Measurements from ENCODE around the gene PDLIM4. TPM values are rescaled to one million over a fixed set of nuclear protein-coding genes. Genes with fewer than 3 reads are reported as not detected.

Gene PDLIM4
- total RNA-seq, 2 donors from 2014 or later, result not detected

DNA sequence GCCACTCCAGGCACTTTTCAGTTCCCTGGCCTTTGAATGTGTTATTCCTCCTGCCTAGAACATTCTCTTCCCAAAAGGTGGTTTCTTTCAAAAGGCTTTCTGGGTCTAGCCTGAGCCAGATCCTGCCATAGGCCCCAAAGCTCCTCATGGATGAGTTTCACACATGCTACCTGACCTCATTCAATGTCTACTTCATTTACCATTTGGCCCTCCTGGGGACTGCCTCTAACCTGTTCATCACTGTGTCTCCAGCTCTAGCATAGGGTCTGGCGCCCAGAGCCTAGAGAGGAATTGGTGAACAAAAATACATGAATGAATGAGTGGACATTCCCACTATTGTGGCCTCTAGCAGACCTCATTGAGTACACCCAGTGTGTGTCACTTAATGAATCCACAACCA is 24.4 kb upstream of the PDLIM4 start:
- no peak for ATAC-seq
- H3K9me3 ChIP-seq (ENCODE audit: control insufficient read depth, low read length, poor library complexity, severe bottlenecking), result no peaks in the 10 kb centered on the region
- Mint-ChIP-seq H3K4me1 (peaks cover 17% of the 10 kb centered on the region), H3K4me3 (no peak overlapping the region), H3K36me3 (ENCODE audit: low read depth) (no peaks in the 10 kb centered on the region), H3K27me3 (peaks cover 22% of the 10 kb centered on the region), H3K27ac (no peak overlapping the region)
- no peak for DNase-seq

DNA sequence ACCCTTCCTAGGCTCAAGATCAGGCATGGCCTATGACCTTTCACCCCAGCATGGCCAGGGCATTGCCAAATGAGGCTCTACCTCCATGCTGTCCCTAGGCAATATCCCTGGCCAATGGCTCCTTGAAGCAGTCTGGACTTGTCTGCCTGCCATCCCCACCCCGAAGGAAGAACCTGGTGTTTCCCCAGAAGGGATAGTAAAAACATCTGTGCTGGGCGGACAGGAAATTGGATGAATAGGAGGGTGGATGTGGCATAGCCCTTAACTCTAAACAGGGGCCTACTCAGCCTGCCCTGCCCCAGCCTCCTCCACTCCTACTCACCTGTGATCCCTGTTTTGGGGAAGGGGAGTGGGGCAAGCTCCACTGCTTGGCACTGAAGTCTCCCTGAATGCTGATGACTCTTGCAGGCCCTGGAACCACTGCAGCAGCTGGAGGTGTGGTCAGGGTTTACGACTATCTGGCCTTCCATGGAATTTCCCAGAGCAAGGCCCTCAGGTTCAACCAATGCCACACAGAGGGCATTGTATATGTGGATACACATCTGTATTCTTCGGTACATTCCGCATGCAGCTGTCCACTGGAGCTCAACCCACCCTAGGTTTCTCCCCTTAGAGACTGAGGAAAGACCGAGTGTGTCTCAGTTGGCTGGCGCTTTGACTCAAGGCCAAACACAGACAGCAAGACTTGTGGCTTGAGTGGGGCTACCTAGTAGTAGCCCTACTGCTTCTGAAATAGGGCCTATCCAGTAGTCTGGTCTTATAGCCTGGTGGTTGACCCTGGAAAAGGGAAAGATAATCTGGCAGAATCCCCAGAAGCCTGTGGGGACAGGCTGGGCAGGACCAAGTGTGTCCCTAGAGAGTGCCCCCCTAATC is 23.4 kb upstream of the PDLIM4 start:
- Mint-ChIP-seq H3K4me1 (peaks cover 15% of the 10 kb centered on the region), H3K36me3 (ENCODE audit: low read depth) (no peaks in the 10 kb centered on the region), H3K27ac (no peak overlapping the region), H3K4me3 (no peak overlapping the region), H3K27me3 (peaks cover 18% of the 10 kb centered on the region)
- ATAC-seq, result no peak
- DNase-seq, result no peak
- no peaks in the 10 kb centered on the region for H3K9me3 ChIP-seq (ENCODE audit: control insufficient read depth, low read length, poor library complexity, severe bottlenecking)

DNA sequence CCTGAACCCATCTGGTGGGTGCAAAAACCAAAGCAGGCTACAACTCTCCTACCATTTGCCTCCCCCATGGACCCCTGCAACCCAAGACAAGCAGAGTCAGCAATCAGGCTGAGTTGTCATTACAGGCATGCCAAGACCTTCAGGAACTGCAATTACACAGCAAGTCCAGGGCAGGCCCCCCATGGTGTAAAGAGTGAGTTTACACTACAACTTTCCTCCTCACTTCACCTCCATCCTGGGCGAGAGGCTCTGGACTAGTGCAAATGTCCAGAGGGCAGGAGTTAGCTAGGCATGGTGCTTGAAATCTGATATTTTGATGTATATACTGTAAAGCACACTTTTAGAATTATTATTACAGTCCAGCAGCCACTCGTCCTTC is 22.8 kb upstream of the PDLIM4 start:
- H3K9me3 ChIP-seq (ENCODE audit: control insufficient read depth, low read length, poor library complexity, severe bottlenecking), result no peaks in the 10 kb centered on the region
- Mint-ChIP-seq H3K27ac (no peak overlapping the region), H3K27me3 (peaks cover 11% of the 10 kb centered on the region), H3K4me1 (peaks cover 10% of the 10 kb centered on the region), H3K4me3 (no peak overlapping the region), H3K36me3 (ENCODE audit: low read depth) (no peaks in the 10 kb centered on the region)
- DNase-seq (no peak), ATAC-seq (no peak)

DNA sequence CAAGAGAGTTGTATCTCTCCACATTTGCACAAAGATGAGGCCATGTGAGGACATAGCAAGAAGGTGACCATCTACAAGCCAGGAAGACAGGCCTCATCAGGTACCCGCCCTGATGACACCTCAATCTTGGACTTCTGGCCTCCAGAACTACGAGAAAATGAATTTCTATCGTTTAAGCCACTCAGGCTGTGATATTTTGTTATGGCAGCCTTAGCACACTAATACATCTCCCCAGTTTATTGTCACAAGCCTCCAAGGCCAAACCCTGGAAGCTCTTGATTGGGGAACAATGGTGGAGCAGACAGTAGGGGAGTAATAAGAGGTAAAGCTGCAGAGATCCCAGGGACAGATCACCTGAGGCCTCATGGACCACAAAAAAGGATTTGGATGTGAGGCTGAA is 22.2 kb upstream of the PDLIM4 start:
- no peaks in the 10 kb centered on the region for H3K9me3 ChIP-seq (ENCODE audit: control insufficient read depth, low read length, poor library complexity, severe bottlenecking)
- no peak overlapping the region for H3K4me3 Mint-ChIP-seq
- H3K4me1 Mint-ChIP-seq, result peaks cover 10% of the 10 kb centered on the region
- DNase-seq, result no peak
- no peak for ATAC-seq
- no peak overlapping the region for H3K27ac Mint-ChIP-seq
- H3K36me3 Mint-ChIP-seq (ENCODE audit: low read depth), result no peaks in the 10 kb centered on the region
- H3K27me3 Mint-ChIP-seq, result peaks cover 7% of the 10 kb centered on the region

DNA sequence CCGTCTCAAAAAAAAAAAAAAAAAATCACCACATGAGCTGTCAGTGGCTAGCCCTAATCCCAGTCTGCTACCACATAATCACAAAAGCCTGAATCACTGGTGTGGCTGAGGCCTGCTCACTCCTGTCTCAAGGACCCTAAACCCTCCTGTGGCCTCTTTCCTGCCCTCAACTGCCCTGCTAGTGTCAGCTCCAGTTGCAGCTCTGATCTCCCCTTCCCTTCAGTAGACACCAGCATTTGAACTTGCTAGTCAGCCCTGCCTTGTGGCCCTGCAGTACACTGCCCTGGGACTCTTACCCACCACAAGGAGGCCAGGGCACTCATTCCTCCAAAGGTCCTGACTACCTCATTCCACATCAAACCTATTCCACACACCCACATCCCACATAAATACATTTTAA is 20.4 kb upstream of the PDLIM4 start:
- H3K36me3 Mint-ChIP-seq (ENCODE audit: low read depth), result no peaks in the 10 kb centered on the region
- H3K27ac Mint-ChIP-seq, result no peak overlapping the region
- ATAC-seq, result no peak
- H3K4me3 Mint-ChIP-seq, result no peak overlapping the region
- no peak for DNase-seq
- peaks cover under 1% of the 10 kb centered on the region for H3K4me1 Mint-ChIP-seq
- H3K9me3 ChIP-seq (ENCODE audit: control insufficient read depth, low read length, poor library complexity, severe bottlenecking), result peaks cover 2% of the 10 kb centered on the region
- H3K27me3 Mint-ChIP-seq, result no peaks in the 10 kb centered on the region

DNA sequence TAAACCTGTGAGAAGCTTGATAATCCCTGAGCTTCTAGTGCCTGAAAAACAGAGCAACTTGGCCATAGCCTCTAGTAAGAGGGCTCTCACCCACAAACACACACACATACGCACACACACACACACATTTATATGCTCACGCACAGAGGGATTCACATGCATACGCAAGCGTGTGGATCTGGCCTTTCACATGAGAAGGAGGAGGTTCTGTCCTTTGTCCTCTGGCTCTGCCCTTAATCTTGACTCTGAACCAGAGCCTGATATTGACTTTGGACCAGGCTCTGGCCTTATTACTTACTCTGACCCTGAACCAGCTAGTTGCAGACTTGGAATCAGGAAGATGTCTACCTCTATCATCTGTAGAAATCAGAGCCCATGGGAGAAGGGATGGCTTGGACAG is 19.8 kb upstream of the PDLIM4 start:
- Mint-ChIP-seq H3K4me1 (no peaks in the 10 kb centered on the region), H3K27me3 (no peaks in the 10 kb centered on the region), H3K4me3 (no peak overlapping the region), H3K36me3 (ENCODE audit: low read depth) (no peaks in the 10 kb centered on the region), H3K27ac (no peak overlapping the region)
- ATAC-seq (no peak), DNase-seq (no peak)
- H3K9me3 ChIP-seq (ENCODE audit: control insufficient read depth, low read length, poor library complexity, severe bottlenecking), result peaks cover 2% of the 10 kb centered on the region

DNA sequence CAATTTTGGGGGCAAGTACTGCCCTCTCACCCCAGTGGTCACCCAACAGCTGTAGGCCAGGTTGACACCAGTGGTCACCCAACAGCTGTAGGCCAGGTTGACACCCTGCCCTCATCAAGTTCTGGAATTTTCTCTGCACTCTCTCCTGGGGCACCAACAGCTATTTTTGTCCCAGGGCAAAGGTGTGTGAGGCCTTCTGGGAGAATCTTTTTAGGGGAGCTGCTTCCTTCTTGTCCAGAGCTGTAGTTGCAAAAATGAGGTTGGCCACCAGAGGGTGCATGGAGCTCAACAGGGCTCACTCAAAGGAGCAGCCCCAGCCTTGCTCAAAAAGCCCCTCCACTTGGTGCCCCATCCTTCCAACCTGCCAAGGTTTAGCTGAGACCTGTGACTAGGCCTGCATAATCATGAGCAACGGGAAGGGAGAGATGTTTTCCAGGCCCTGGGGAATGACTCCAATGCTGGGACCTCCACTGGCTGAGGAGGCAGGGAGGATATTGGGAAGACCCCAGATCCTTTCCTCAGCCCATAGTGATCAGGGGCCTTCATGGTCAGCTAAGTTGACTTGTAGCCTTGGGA is 19.2 kb upstream of the PDLIM4 start:
- Mint-ChIP-seq H3K27me3 (no peaks in the 10 kb centered on the region), H3K27ac (no peak overlapping the region), H3K4me3 (no peak overlapping the region), H3K36me3 (ENCODE audit: low read depth) (no peaks in the 10 kb centered on the region), H3K4me1 (no peaks in the 10 kb centered on the region)
- peaks cover 2% of the 10 kb centered on the region for H3K9me3 ChIP-seq (ENCODE audit: control insufficient read depth, low read length, poor library complexity, severe bottlenecking)
- ATAC-seq (peak; percentile 77), DNase-seq (peak; percentile 24 to 70 (median 31))

DNA sequence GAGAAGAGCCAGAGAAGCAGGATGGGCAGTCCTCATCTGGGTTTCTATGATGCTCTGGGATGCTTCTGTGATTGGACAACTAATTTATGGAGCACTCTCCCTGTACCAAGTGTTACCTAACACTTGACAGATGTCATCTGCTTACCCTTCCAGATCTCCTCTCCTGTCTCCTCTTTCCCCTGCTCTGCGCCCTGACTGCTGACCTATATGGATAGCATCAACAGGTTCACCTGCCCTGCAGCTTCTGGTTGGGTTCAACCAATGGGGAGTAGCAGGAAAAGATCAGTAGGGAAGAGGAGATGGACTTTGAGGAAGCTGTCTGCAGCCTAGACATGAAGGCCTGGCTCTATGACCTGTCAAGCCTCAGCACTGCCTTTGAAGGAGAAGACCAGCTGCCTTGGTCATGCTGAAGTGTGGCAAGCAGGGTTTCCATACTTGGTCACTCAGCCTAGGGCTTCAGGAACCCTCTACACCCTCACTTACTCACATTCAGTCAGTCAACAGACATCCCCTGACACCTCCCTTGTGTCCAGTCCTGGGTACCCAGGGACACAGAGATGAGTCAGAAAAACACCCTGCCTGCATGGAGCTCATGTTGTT is 18.5 kb upstream of the PDLIM4 start:
- no peak for DNase-seq
- H3K4me1 Mint-ChIP-seq, result no peaks in the 10 kb centered on the region
- ATAC-seq, result no peak
- H3K4me3 Mint-ChIP-seq, result no peak overlapping the region
- H3K9me3 ChIP-seq (ENCODE audit: control insufficient read depth, low read length, poor library complexity, severe bottlenecking), result peaks cover 2% of the 10 kb centered on the region
- H3K27ac Mint-ChIP-seq, result no peak overlapping the region
- H3K36me3 Mint-ChIP-seq (ENCODE audit: low read depth), result no peaks in the 10 kb centered on the region
- no peaks in the 10 kb centered on the region for H3K27me3 Mint-ChIP-seq

DNA sequence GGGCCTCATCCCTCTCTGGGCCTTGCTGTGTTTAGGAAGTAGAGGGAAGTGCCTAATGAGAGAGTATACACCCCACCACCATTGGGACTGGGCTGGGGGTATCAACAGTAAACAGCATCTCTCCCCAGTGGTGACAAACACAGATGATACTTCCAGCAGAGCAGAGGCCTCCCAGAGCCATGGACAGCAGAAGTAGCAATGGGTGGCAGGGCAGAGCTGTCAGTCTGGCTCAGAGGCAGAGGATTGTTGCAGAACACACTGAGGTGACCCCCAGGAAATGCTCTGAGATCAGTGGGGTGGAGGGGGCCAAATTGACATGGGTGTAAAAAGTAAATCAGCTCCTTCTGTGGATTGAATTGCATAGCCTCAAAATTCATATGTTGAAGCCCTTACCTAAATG is 17.7 kb upstream of the PDLIM4 start:
- ATAC-seq, result no peak
- H3K9me3 ChIP-seq (ENCODE audit: control insufficient read depth, low read length, poor library complexity, severe bottlenecking), result peaks cover 2% of the 10 kb centered on the region
- Mint-ChIP-seq H3K4me3 (no peak overlapping the region), H3K36me3 (ENCODE audit: low read depth) (no peaks in the 10 kb centered on the region), H3K27ac (no peak overlapping the region), H3K27me3 (no peaks in the 10 kb centered on the region), H3K4me1 (no peaks in the 10 kb centered on the region)
- DNase-seq, result no peak

DNA sequence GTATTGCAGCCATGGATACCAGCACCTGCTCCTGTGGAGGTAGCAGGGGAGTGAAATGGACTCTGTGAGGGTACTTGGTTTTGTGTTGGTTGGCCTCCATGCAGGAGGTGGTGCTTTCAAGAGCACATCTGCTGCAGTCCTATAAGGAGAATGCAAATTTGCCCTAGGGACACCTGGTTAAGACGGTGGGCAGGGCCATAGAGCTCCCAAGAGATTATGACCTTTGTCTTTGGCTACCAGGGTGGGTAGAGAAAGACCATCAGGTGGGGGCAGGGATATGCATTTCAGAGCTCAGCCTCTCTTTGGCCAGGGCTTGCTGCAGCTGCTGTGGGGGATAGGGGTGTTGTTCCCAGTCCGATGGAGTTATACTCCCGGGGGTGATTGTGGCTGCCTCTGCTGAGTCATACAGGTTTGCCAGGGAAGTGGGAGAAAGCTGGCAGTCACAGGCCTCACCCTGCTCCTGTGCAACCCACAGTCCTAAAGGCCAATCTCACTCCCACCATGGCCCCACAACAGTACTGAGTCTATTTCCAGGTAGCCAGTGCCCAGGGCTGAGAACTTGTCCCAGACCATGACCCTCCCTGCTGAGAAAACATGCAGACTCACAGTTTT is 14.0 kb upstream of the PDLIM4 start:
- ATAC-seq (no peak), DNase-seq (no peak)
- H3K4me3 Mint-ChIP-seq, result no peak overlapping the region
- no peaks in the 10 kb centered on the region for H3K27me3 Mint-ChIP-seq
- H3K9me3 ChIP-seq (ENCODE audit: control insufficient read depth, low read length, poor library complexity, severe bottlenecking), result peaks cover 2% of the 10 kb centered on the region
- H3K4me1 Mint-ChIP-seq, result no peaks in the 10 kb centered on the region
- no peak overlapping the region for H3K27ac Mint-ChIP-seq
- H3K36me3 Mint-ChIP-seq (ENCODE audit: low read depth), result no peaks in the 10 kb centered on the region

DNA sequence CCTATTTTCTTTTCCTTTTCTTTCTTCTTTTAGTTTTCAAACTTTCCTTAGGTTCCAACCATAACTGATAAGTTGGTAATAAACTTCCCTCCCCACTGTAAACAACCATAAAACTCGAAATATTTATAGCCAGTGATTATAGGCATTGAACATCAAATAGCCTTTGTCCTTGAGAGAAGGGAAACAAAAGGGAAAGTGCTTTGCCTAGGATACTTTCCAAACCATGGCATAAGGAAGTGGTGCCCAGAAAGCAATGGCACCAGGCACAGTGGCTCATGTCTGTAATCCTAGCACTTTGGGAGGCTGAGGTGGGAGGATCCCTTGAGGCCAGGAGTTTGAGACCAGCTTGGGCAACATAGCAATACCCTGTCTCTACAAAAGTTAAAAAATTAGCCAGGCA is 11.9 kb upstream of the PDLIM4 start:
- no peak for DNase-seq
- Mint-ChIP-seq H3K36me3 (ENCODE audit: low read depth) (no peaks in the 10 kb centered on the region), H3K27ac (no peak overlapping the region), H3K27me3 (no peaks in the 10 kb centered on the region), H3K4me1 (no peaks in the 10 kb centered on the region), H3K4me3 (no peak overlapping the region)
- ATAC-seq, result no peak
- peaks cover 2% of the 10 kb centered on the region for H3K9me3 ChIP-seq (ENCODE audit: control insufficient read depth, low read length, poor library complexity, severe bottlenecking)

DNA sequence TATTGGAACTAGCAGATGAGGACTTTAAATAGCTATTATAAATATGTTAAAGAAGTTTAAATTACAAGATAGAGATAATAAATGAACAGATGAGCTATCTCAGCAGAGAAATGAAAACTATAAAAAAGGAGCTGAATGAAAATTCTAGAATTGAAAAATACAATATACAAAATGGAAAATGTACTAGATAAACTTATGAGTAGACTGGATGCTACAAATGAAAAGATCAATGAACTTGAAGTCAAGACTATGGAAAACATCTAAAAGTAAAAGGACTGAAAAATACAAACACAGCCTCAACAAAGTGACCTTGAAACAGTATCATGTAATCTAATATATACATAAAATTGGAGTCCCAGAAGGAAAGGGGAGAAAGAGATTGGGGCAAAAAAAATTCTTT is 10.7 kb upstream of the PDLIM4 start:
- H3K4me1 Mint-ChIP-seq, result no peaks in the 10 kb centered on the region
- H3K36me3 Mint-ChIP-seq (ENCODE audit: low read depth), result no peaks in the 10 kb centered on the region
- no peak overlapping the region for H3K4me3 Mint-ChIP-seq
- no peak overlapping the region for H3K27ac Mint-ChIP-seq
- ATAC-seq (no peak), DNase-seq (no peak)
- H3K27me3 Mint-ChIP-seq, result no peaks in the 10 kb centered on the region
- H3K9me3 ChIP-seq (ENCODE audit: control insufficient read depth, low read length, poor library complexity, severe bottlenecking), result peaks cover 2% of the 10 kb centered on the region

DNA sequence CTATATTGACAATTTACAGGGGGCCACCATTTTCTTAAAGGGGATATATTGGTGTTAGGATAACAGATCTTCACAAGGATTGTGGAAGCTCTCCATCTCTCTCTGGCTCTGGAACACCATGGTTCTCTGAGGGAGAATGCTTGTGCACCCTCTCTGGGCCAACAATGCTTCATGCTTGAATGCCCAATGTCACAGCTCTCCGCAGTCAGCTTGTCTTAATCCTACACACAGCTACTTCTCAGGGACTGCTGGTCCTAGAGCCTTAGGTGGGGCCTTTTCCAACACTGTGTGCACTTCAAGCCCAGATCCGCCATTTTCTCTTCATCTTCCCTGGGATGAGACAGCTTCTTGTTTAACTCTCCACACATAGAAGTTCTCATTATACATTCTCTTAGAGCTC is 6.9 kb upstream of the PDLIM4 start:
- no peak overlapping the region for H3K4me3 Mint-ChIP-seq
- H3K4me1 Mint-ChIP-seq, result no peaks in the 10 kb centered on the region
- no peaks in the 10 kb centered on the region for H3K9me3 ChIP-seq (ENCODE audit: control insufficient read depth, low read length, poor library complexity, severe bottlenecking)
- DNase-seq, result no peak
- no peak for ATAC-seq
- H3K36me3 Mint-ChIP-seq (ENCODE audit: low read depth), result no peaks in the 10 kb centered on the region
- H3K27me3 Mint-ChIP-seq, result peaks cover 3% of the 10 kb centered on the region
- H3K27ac Mint-ChIP-seq, result no peak overlapping the region

Data from T-helper 17 cell (primary cell).